Activated naive CD4-positive, alpha-beta T cell treated with anti-CD3 and anti-CD28 coated beads, Interleukin-2, amount 50 U/mL, for 72 hours (primary cell): ENCODE data around the gene OBSCN. TPM values are rescaled to one million over a fixed set of nuclear protein-coding genes. Genes with fewer than 3 reads are reported as not detected.
A peak's percentile ranks its signal among the peaks of the same experiment; 100 is the strongest.

ENCODE experiments used
- ATAC-seq, 2 donors: fragments of 150-1000 bp; cut with Tn5 transposase; 2 replicates each; pipeline ENCODE4 v1.10.0; 2021; ENCODE audit warnings: mild to moderate bottlenecking in 2 of 2, moderate library complexity in 2 of 2
- DNase-seq, 2 donors: peaks; one replicate each; pipeline ENCODE4 v3.0.0; 2021 to 2022; ENCODE audit warnings: low spot score in 2 of 2
- H3K27ac Mint-ChIP-seq, 2 donors: one replicate each; pipeline ENCODE4 v1.8.0; 2022; ENCODE audit warnings: mild to moderate bottlenecking in 2 of 2, mixed read lengths in 2 of 2
- H3K36me3 Mint-ChIP-seq, 2 donors: one replicate each; pipeline ENCODE4 v1.8.0; 2022; ENCODE audit warnings: mixed read lengths in 2 of 2
- H3K9me3 Mint-ChIP-seq, 2 donors: one replicate each; pipeline ENCODE4 v1.8.0; 2022; ENCODE audit warnings: mixed read lengths in 2 of 2
- total RNA-seq, 2 donors: library from RNA; stranded (reverse); gene quantifications; one replicate each; pipeline ENCODE4 v1.2.3, GENCODE V29; 2022

Gene OBSCN
- total RNA-seq, 2 donors from 2014 or later = 20.8 to 37.5 TPM

- Mint-ChIP-seq H3K36me3 (peaks cover 4 to 13% of the 10 kb centered on the region in 2 donors), H3K27ac (no peak overlapping the region), H3K9me3 (peaks cover 0 to 6% of the 10 kb centered on the region in 2 donors)
- ATAC-seq = no peak
- DNase-seq = no peak
Observed at GRCh38 chr1:228292609-228292911, 84.7 kb downstream of the OBSCN start.

- Mint-ChIP-seq H3K9me3 (peaks cover 0 to 11% of the 10 kb centered on the region in 2 donors), H3K36me3 (peaks cover 11 to 21% of the 10 kb centered on the region in 2 donors), H3K27ac (peak overlapping the region in 1 of 2 donors; percentile 34)
- ATAC-seq = no peak
- DNase-seq = no peak
Observed at GRCh38 chr1:228293393-228293792, 85.5 kb downstream of the OBSCN start.

- Mint-ChIP-seq H3K36me3 (peaks cover 16 to 25% of the 10 kb centered on the region in 2 donors), H3K27ac (peak overlapping the region; percentile 18 to 34), H3K9me3 (peaks cover 0 to 11% of the 10 kb centered on the region in 2 donors)
- no peak for ATAC-seq
- DNase-seq = no peak
Observed at GRCh38 chr1:228293816-228294500, 86.1 kb downstream of the OBSCN start.

- peaks cover 0 to 12% of the 10 kb centered on the region in 2 donors for H3K9me3 Mint-ChIP-seq
- ATAC-seq (no peak), DNase-seq (no peak)
- H3K36me3 Mint-ChIP-seq = peaks cover 19 to 28% of the 10 kb centered on the region in 2 donors
- H3K27ac Mint-ChIP-seq = peak overlapping the region in 1 of 2 donors; percentile 31
Observed at GRCh38 chr1:228294717-228295116, 86.9 kb downstream of the OBSCN start.

- H3K27ac Mint-ChIP-seq = peak overlapping the region in 1 of 2 donors; percentile 31
- peaks cover 0 to 17% of the 10 kb centered on the region in 2 donors for H3K9me3 Mint-ChIP-seq
- no peak for DNase-seq
- ATAC-seq = no peak
- H3K36me3 Mint-ChIP-seq = peaks cover 24 to 33% of the 10 kb centered on the region in 2 donors
Observed at GRCh38 chr1:228295201-228295600, 87.4 kb downstream of the OBSCN start.

- no peak for DNase-seq
- Mint-ChIP-seq H3K36me3 (peaks cover 26 to 41% of the 10 kb centered on the region in 2 donors), H3K9me3 (peaks cover 0 to 21% of the 10 kb centered on the region in 2 donors), H3K27ac (no peak overlapping the region)
- ATAC-seq = no peak
Observed at GRCh38 chr1:228295981-228296380, 88.1 kb downstream of the OBSCN start.

GRCh38 chr1:228297242-228297641 lies 89.4 kb downstream of the OBSCN start:
- Mint-ChIP-seq H3K9me3 (peaks cover 6 to 31% of the 10 kb centered on the region in 2 donors), H3K36me3 (peaks cover 37 to 52% of the 10 kb centered on the region in 2 donors), H3K27ac (no peak overlapping the region)
- DNase-seq (no peak), ATAC-seq (no peak)

- H3K9me3 Mint-ChIP-seq = peaks cover 12 to 37% of the 10 kb centered on the region in 2 donors
- no peak for ATAC-seq
- no peak for DNase-seq
- H3K27ac Mint-ChIP-seq = no peak overlapping the region
- peaks cover 43 to 58% of the 10 kb centered on the region in 2 donors for H3K36me3 Mint-ChIP-seq
Observed at GRCh38 chr1:228297822-228298221, 90.0 kb downstream of the OBSCN start.

- H3K27ac Mint-ChIP-seq = no peak overlapping the region
- H3K9me3 Mint-ChIP-seq = peaks cover 18 to 37% of the 10 kb centered on the region in 2 donors
- no peak for DNase-seq
- peaks cover 49 to 64% of the 10 kb centered on the region in 2 donors for H3K36me3 Mint-ChIP-seq
- no peak for ATAC-seq
Observed at GRCh38 chr1:228298471-228298870, 90.6 kb downstream of the OBSCN start.

GRCh38 chr1:228299211-228299610 lies 91.4 kb downstream of the OBSCN start:
- H3K27ac Mint-ChIP-seq = no peak overlapping the region
- peaks cover 57 to 66% of the 10 kb centered on the region in 2 donors for H3K36me3 Mint-ChIP-seq

GRCh38 chr1:228299901-228300300 lies 92.1 kb downstream of the OBSCN start:
- Mint-ChIP-seq H3K27ac (no peak overlapping the region), H3K9me3 (peaks cover 23 to 46% of the 10 kb centered on the region in 2 donors), H3K36me3 (peaks cover 63 to 72% of the 10 kb centered on the region in 2 donors)
- no peak for DNase-seq
- ATAC-seq = no peak

More at GRCh38 chr1:228299211-228299610, 91.4 kb downstream of the OBSCN start:
- DNase-seq (no peak), ATAC-seq (no peak)
- H3K9me3 Mint-ChIP-seq = peaks cover 23 to 41% of the 10 kb centered on the region in 2 donors

GRCh38 chr1:228302086-228302485 lies 94.2 kb downstream of the OBSCN start:
- DNase-seq = no peak
- ATAC-seq = no peak
- Mint-ChIP-seq H3K36me3 (peaks cover 63 to 71% of the 10 kb centered on the region in 2 donors), H3K9me3 (peaks cover 23 to 44% of the 10 kb centered on the region in 2 donors), H3K27ac (no peak overlapping the region)

- no peak overlapping the region for H3K27ac Mint-ChIP-seq
Observed at GRCh38 chr1:228303596-228303995, 95.8 kb downstream of the OBSCN start.

GRCh38 chr1:228304225-228304624 lies 96.4 kb downstream of the OBSCN start:
- H3K27ac Mint-ChIP-seq = no peak overlapping the region
- H3K36me3 Mint-ChIP-seq = peaks cover 45 to 52% of the 10 kb centered on the region in 2 donors
- H3K9me3 Mint-ChIP-seq = peaks cover 23 to 34% of the 10 kb centered on the region in 2 donors
- ATAC-seq (no peak), DNase-seq (peak in 1 of 2 donors; percentile 35)

More at GRCh38 chr1:228303596-228303995, 95.8 kb downstream of the OBSCN start:
- H3K9me3 Mint-ChIP-seq = peaks cover 23 to 34% of the 10 kb centered on the region in 2 donors
- DNase-seq = peak in 1 of 2 donors; percentile 26
- H3K36me3 Mint-ChIP-seq = peaks cover 50 to 57% of the 10 kb centered on the region in 2 donors
- ATAC-seq = no peak

GRCh38 chr1:228304766-228305395 lies 97.0 kb downstream of the OBSCN start:
- ATAC-seq (no peak), DNase-seq (no peak)
- H3K36me3 Mint-ChIP-seq = peaks cover 42 to 49% of the 10 kb centered on the region in 2 donors
- H3K27ac Mint-ChIP-seq = no peak overlapping the region
- H3K9me3 Mint-ChIP-seq = peaks cover 23 to 32% of the 10 kb centered on the region in 2 donors

GRCh38 chr1:228305721-228306152 lies 97.9 kb downstream of the OBSCN start:
- no peak for ATAC-seq

More at GRCh38 chr1:228305721-228306152, 97.9 kb downstream of the OBSCN start:
- Mint-ChIP-seq H3K27ac (no peak overlapping the region), H3K9me3 (peaks cover 23 to 27% of the 10 kb centered on the region in 2 donors), H3K36me3 (peaks cover 37 to 40% of the 10 kb centered on the region in 2 donors)
- peak in 1 of 2 donors; percentile 38 for DNase-seq
